ENCODE measurements around the gene SALL2.

Gene SALL2

DNA sequence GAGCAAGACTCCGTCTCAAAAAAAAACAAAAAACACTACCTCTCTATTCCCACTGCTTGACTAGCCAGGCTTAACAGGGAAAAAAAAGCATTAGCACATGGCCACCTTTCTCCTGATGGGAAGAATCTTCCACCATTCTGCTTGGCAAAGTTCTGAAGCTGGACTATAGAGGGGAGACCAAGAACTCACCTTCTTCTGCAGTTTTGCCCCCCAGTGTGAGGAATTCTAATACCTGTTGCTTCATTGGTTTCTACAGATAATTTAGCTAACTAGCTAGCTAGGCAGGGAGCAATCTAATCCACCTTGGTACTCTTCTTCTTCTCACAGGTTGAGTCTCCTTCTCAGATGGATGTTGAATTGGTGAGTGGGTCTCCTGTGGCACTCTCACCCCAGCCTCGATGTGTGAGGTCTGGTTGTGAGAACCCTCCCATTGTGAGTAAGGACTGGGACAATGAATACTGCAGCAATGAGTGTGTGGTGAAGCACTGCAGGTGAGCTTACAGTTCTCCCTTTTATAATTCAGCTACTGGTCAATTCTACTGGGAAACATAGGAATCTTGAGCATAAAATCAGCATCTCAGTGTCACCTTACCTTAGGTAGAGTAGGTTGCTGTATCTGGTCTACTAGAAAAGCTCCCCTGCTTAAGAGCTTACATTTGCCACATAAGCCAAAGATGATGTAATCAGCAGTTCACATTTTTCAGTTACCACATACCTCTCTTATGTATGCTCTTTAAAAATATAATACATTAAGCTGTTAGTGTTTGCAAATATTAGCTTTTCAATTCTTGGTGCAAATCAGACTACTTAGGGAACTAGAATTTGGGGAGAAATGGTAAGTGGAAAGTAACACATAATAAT is 31.0 kb downstream of the SALL2 start:
- no peak for DNase-seq (ENCODE audit: low read depth in 2 of 3, low spot score in 1 of 3)

DNA sequence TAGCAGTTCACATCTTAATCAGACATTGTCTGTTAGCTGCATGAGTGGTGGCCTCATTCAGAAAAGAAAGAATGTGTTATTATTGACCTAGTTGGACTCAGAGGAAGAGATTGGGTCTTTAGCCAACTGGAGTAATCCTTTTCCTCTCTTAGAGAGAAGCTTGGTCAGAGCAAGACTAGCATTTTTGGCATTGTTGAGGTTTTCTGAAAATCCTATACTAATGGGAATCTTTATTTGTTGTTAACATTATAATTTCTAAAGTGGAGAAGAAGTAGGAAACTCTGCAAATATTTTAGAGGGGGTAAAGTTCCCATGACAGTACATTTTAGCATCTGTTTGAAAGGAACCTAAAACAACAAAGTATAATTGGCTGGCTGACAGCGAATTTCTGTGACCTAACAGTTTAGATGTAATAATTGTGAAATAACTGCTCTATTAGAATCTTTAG is 39.5 kb downstream of the SALL2 start:
- DNase-seq (ENCODE audit: low read depth in 2 of 3, low spot score in 1 of 3): no peak

DNA sequence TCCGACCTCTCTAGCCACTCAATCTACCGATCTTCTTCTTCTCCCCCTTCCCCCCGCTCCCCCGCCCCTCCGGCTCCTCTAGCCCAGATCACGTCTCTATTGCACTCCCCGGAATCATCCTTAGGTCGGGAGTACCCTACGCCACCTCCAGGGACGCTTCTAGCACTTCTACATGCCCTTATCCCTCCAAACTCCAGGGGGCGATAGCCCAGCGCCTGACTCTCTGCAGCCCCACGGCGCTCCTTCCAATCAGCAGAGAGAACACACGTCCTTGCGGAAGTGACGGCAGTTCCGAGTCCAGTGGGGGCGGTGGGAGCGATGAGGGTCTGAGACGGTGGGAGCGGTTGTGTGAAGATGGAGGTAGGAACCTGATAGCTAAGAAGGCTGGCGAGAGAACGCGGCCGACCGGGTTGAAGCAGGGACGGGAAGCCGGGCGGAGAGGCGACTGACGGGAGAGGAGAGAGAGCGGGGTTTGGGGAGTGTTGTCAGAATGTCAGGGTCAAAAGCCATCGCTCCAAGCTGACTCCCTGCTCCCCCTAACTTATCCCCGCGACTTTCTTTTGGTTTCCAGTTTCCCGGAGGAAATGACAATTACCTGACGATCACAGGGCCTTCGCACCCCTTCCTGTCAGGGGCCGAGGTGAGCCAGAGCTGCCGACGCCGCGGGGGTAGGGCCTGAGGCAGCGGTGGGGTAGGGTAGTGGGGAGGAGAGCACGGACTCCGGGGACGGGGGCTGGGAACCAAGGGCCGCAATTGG is 49.0 kb downstream of the SALL2 start, which contains the start of the genes RAB2B and TOX4:
Gene RAB2B (minus strand): TSS at position 35 of the 757 bp plus-strand sequence. CDS start 87 bp downstream, outside the sequence.
Gene TOX4 (plus strand): TSS at position 271 of the 757 bp plus-strand sequence. CDS start 84 bp downstream, at position 355.
- DNase-seq (ENCODE audit: low read depth in 2 of 3, low spot score in 1 of 3): peak; percentile 90 to 93 (median 92)

DNA sequence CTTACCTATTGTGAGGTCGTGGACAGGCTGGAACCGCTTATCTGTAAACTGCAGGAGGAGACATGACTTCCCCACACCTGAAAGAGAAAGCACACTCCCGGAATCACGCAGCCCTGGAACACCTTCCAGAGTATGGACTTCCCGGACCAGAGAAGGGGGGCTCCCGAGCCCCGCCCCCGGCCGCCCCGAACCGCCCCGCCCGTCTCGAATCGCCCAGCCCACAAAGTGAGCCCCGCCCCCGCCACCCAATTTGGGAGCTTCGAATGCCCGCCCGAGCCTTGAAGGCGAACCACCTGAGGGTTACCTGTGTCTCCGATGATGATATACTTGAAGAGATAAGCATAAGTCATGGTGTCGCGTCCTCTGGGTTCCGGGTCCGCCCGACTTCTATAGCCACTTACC is 49.6 kb downstream of the SALL2 start:
- DNase-seq (ENCODE audit: low read depth in 2 of 3, low spot score in 1 of 3): peak in 2 of 3 donors; percentile 74 to 80

DNA sequence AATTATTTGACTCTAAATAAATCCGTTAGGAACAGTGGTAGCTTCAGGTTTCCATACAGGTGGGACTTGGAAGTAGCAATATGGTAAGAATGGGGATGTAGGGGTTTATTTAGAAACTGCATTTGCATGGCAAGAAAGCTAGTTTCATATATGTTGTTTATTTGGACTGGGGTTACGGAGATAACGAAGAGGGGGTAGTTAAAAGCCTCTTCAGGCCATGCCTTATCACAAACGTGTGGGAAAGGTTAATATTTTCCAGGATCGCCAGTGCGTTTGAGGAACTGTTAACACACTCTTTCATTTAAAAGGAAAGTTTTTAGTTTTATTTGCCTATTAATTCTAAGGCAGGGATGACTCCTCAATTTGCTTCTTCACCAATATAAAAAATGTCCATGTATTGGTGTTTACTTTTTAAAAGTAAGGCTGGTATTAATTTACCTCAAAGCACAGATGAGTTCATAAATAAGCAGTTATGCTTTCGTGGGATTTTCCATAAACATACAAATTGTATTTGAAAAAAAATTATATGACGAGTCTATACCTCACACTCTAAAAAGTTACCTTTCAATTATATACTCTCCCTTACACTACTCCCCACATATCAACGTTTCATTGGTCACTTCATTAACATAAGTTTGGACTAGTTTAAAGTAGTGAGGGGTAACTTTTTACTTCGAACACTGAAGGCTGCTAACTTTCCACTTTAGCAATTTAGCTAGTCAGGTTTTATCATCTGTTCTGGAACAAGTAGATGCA is 50.2 kb downstream of the SALL2 start:
- no peak for DNase-seq (ENCODE audit: low read depth in 2 of 3, low spot score in 1 of 3)

All from stimulated activated CD4-positive, alpha-beta T cell treated with anti-CD3 and anti-CD28 coated beads, Interleukin-12 subunit alpha, Interleukin-12 subunit beta, amount 100 ng/mL, for 48 hours (primary cell).